HG03139 (cell line): ENCODE data around the gene TMEM44.
"Not testable (repeated sequence)": the region's sequence is repeated elsewhere in the genome, so short reads cannot be mapped to it uniquely, and the experiment has no call there.

Experiments used
- ATAC-seq: cut with Tn5 transposase; IDR thresholded peaks from one replicate; pipeline ENCODE4 v1.9.1; 2021; ENCODE audit not compliant: unreplicated experiment

TMEM44 gene

GRCh38 chr3:194642769-194643168, 9.6 kb upstream of the TMEM44 start:
- ATAC-seq, result no peak

- ATAC-seq, result no peak
Observed at GRCh38 chr3:194640829-194641228, 7.6 kb upstream of the TMEM44 start.

- ATAC-seq, result no peak
Observed at GRCh38 chr3:194638991-194639605, 5.9 kb upstream of the TMEM44 start.

GRCh38 chr3:194637541-194638400, 4.6 kb upstream of the TMEM44 start:
- no peak for ATAC-seq

GRCh38 chr3:194637066-194637465, 3.8 kb upstream of the TMEM44 start:
- no peak for ATAC-seq

GRCh38 chr3:194632809-194633348, 340 bp downstream of the TMEM44 start:
- ATAC-seq, result peak; percentile 44

DNA sequence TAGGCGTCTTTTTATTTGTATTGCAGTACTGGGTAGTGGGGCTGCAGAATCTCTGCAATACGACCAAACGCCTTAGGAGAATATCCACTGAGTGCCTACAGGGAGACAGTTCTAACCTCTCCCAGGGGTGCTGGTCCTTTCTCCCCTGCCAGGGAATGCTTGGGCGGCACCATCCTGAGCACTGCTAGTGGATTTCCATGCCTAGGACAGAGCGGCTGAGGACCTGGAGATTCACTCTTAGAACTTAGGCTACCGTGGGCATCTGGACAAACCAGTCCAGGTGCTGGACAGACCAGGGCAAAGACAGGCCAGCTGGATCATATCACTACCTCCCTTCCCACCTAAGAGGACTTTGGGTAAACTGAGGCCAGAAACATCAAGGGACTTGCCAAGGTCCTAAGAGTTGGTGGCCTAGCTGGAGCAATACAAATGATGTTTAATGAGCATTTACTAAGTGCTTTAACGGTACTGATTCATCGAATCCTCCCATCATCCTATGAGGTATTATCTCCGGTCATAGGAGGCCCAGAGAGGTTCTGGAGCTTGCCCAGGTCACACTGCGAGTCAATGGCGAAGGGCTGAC, 902 bp downstream of the TMEM44 start:
- no peak for ATAC-seq

DNA sequence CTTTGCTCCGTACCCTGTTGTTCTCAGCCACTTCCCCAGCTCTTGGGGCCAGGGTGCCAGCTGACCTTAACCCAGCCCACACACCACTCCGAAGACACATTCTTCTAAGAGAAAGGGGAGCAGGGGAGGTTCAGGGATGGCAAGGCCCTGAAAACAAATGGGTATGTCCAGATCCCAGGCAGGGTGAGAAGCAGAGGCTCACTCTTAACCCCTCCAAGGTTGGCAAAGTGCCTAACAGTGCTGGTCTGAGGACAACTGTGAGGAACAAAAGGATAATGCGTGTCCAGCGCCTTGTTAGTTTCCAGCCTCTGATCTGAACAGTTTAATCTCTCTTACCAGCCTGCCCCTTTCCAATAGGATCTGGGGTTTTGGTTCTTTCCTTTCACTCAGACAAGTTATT, 1.5 kb downstream of the TMEM44 start:
- no peak for ATAC-seq

DNA sequence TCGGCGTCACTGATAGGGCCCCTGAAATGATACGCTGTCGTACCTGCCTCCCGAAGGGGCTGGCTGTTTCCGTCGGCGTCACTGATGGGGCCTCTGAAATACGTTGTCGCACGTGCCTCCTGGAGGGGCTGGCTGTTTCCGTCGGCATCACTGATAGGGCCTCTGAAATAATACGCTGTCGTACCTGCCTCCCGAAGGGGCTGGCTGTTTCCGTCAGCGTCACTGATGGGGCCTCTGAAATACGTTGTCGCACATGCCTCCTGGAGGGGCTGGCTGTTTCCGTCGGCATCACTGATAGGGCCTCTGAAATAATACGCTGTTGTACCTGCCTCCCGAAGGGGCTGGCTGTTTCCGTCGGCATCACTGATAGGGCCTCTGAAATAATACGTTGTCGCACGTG, 2.5 kb downstream of the TMEM44 start:
- ATAC-seq, result not testable (repeated sequence)

- no peak for ATAC-seq
Observed at GRCh38 chr3:194624956-194625355, 8.3 kb downstream of the TMEM44 start.

DNA sequence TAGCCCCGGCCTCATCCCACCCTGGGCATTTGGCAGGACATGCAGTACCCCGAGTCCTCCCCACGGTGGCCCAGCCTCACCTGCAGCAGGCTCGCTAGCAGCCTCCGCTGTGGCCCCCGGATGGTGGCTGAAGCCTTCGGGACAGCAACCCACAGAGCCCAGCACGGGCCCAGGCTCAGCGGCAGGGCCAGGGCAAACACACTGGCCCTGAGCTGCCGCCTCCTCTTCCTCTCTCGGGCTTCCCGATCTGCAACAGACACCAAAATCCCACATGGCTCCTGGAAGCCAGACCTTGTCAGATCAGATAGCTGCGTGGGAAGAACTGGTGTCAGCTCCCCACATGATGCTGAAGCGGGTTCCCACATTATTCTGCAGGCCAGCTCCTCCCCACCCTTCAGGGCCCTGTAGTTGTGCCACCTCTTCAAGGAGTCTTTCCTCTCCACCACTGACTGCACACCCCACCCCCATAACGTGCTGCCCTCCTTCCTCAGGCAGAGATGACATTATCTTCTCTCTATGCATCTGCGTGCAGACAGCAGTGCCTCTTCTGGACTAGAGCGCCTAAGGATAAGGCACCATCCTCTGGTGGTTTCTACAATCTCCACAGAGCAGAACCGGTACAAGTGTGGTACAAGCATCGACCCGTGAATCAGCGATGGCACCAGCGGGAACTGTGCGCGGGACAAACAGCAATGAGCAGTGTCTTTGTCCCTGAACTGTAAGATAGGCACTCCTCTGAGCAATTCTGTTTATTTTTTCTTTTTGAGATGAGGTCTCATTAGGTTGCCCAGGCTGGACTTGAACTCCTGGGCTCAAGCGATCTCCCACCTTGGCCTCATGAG, 9.5 kb downstream of the TMEM44 start:
- no peak for ATAC-seq

- ATAC-seq, result no peak
Observed at GRCh38 chr3:194622621-194623340, 10.4 kb downstream of the TMEM44 start.

DNA sequence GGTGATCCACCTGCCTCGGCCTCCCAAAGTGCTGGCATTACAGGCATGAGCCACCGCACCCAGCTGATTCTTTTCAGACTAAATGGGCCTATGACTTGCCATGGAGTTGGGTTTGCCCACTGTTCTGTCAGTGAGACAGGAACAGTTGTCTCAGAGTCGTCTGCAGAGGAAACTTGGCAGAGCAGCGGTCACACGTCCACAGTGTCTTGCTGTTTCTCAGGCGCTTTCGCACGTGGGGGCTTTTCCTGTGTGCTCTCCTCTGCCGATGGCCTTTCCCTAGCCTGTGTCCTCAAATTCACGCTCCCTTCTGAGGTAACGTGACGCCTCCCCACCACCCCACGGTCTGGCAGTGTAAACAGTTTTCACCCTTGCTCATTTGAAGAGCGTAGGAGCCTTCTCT, 11.3 kb downstream of the TMEM44 start:
- ATAC-seq, result no peak

DNA sequence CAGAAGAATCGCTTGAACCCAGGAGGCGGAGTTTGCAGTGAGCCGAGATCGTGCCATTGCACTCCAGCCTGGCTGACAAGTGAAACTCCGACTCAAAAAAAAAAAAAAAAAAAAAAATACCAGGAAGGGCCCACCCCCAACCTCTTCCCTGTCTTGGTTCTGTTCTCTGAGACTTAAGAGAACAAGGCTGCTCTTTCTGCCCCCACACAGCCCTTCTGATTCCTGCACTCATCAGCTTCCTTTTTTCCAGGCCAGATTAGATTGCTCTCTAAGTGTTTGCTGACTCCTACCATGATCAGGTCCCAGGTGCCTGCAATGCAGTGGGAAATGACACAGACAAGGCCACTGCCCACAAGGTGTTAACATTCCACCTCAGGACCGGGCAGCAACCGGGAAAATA, 13.0 kb downstream of the TMEM44 start:
- no peak for ATAC-seq

DNA sequence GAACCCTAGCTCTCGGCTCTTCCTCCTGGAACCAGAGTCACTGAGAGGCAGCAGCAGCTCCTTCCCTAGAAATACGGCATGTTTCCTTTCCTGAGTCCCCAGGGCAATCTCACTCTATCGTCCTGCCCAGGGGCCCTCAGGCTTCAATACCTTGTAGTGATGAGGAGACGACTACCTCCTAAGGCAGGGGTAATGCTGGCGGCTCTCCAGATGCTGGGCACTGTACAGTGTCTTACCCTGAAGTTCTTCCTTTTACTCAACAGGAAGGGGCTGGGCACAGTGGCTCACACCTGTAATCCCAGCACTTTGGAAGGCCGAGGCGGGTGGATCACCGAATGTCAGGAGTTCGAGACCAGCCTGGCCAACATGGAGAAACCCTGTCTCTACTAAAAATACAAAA, 13.5 kb downstream of the TMEM44 start:
- ATAC-seq, result no peak

GRCh38 chr3:194618858-194619608, 14.2 kb downstream of the TMEM44 start:
- ATAC-seq, result no peak

DNA sequence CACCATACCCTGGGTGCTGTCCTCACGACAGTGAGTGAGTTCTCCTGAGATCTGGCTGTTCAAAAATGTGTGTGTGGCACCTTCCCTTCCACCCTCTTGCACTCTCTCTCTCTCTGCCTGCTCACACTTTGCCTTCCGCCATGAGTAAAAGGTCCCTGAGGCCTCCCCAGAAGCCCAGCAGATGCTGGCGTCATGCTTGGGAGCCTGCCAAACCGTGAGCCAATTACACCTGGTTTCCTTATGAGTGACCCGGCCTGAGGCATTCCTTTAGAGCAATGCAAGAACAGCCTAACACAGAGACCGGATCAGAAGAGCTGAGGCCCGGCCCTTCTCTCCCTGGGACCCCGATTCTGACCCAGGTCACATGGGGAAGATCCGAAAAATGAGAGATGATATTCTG, 15.4 kb downstream of the TMEM44 start:
- no peak for ATAC-seq

DNA sequence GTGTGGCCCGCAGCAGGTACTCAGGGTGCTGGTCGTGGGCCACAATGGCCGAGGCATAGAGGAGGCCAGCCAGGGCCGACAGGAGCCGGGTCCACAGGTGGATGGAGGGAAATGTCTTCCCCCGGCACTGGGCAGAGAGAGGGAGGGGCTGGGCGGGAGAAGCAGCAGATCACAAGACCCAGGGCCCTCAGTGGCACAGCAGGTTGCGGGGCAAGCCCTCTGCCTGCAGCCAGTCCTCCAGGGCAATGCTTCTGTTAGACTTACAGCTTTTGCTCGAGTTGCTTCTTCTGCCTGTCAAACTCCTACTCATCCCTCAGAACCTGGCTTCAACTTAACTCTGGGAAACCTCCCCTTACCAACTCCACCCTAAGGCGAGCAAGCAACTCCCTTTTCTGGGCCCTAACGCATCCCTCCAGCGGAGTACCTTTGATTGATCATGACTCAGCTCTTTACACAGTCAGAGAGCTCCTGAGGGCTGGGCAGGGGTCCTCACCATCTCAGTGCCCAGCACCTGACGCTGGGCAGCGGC, 16.0 kb downstream of the TMEM44 start:
- no peak for ATAC-seq

GRCh38 chr3:194615226-194615625, 18.0 kb downstream of the TMEM44 start:
- no peak for ATAC-seq
